GM18517 (cell line): ENCODE data around the gene ALDH4A1.

ENCODE experiments used
- ATAC-seq: cut with Tn5 transposase; IDR thresholded peaks from one replicate; pipeline ENCODE4 v1.9.1; 2021; ENCODE audit warnings: mild to moderate bottlenecking, moderate library complexity; ENCODE audit not compliant: unreplicated experiment

ALDH4A1 gene

GRCh38 chr1:18902523-18903290 is at the start of gene ALDH4A1:
Gene ALDH4A1 (minus strand): TSS chr1:18902555. CDS start chr1:18902523, 32 bp downstream.
- peak; percentile 96 for ATAC-seq

GRCh38 chr1:18951818-18952391 is 49.5 kb upstream of the ALDH4A1 start:
- peak; percentile 37 for ATAC-seq

- no peak for ATAC-seq
Observed at GRCh38 chr1:18951416-18951815, 49.1 kb upstream of the ALDH4A1 start.

GRCh38 chr1:18950401-18951026 is 48.2 kb upstream of the ALDH4A1 start:
- no peak for ATAC-seq

- ATAC-seq: no peak
Observed at GRCh38 chr1:18949686-18950400, 47.5 kb upstream of the ALDH4A1 start.

- no peak for ATAC-seq
Observed at GRCh38 chr1:18948913-18949685, 46.7 kb upstream of the ALDH4A1 start.

GRCh38 chr1:18948048-18948912 is 45.9 kb upstream of the ALDH4A1 start:
- ATAC-seq: no peak

- ATAC-seq: no peak
Observed at GRCh38 chr1:18947570-18947969, 45.2 kb upstream of the ALDH4A1 start.

GRCh38 chr1:18946550-18947381 is 44.4 kb upstream of the ALDH4A1 start:
- no peak for ATAC-seq

- no peak for ATAC-seq
Observed at GRCh38 chr1:18945401-18945849, 43.1 kb upstream of the ALDH4A1 start.

GRCh38 chr1:18944810-18945209 is 42.5 kb upstream of the ALDH4A1 start:
- no peak for ATAC-seq

- no peak for ATAC-seq
Observed at GRCh38 chr1:18943914-18944572, 41.7 kb upstream of the ALDH4A1 start.

- ATAC-seq: no peak
Observed at GRCh38 chr1:18943162-18943561, 40.8 kb upstream of the ALDH4A1 start.

- no peak for ATAC-seq
Observed at GRCh38 chr1:18942340-18942739, 40.0 kb upstream of the ALDH4A1 start.

- ATAC-seq: no peak
Observed at GRCh38 chr1:18941221-18942141, 39.1 kb upstream of the ALDH4A1 start.

GRCh38 chr1:18940303-18941020 is 38.1 kb upstream of the ALDH4A1 start:
- no peak for ATAC-seq
